AG04449 (cell line): Measurements from ENCODE around the gene HIGD1C.
"Not testable (repeated sequence)": the region's sequence is repeated elsewhere in the genome, so short reads cannot be mapped to it uniquely, and the experiment has no call there.

Source experiments
- CTCF ChIA-PET: fragments of 350-600 bp; formaldehyde crosslinking; extraction: SDS; loops from one replicate; lab custom pipeline; 2021; ENCODE audit warnings: antibody characterized with exemption; lab: Yijun Ruan, JAX
- POLR2A ChIA-PET: fragments of 400-600, 350-600 bp; formaldehyde crosslinking; extraction: SDS; loops from one replicate; lab custom pipeline; 2020; ENCODE audit warnings: antibody characterized with exemption, inconsistent platforms; lab: Yijun Ruan, JAX
- DNase-seq: peaks from one replicate; pipeline ENCODE4 v3.0.0-alpha.2; 2010; ENCODE audit warnings: low read depth, low spot score
- H3K4me3 ChIP-seq: 2 replicates; pipeline ENCODE4 v1.5.1; 2011; ENCODE audit warnings: low read depth, mild to moderate bottlenecking, control low read depth, low read length
- TF ChIP-seq, protein P1 (sequence below): IDR thresholded peaks from one replicate; pipeline ENCODE4 v1.5.1; 2011; ENCODE audit warnings: mild to moderate bottlenecking, moderate library complexity, low read length, control low read depth, inconsistent platforms; ENCODE audit not compliant: insufficient read depth; ENCODE audit errors: missing control alignments

The HIGD1C gene

DNA sequence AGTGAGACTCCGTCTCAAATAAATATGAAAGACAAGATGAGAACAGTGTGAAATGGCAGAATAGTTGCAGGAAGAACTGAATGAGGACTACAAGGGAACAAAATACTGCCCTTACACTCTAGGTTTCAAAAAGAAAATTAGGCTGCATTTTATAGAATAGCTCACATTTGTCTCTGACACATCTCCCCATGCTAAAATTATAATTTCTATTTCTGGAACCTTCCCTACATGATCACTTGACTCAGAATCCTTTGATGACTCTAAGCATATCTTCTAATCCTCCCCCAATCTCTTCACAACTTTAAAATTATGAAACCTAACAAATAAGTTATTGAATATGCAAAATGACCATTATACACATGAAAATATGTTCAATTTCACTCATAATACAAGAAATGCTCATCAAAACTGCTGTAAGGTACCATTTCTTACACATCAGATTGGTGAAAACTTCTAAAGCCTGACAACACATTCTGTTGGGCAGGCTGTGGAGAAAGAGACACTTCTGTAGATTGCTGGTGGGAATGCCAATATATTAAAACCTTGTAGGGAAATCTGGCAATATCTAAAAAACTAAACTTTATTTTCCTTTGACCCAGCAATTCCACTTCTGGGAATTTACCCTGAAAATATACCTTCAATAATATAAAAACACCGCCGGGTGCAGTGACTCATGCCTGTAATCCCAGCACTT lies 4.3 kb upstream of the HIGD1C start:
- POLR2A ChIA-PET = no interaction called here
- CTCF ChIA-PET = no interaction called here
- TF ChIP-seq, protein P1, sequence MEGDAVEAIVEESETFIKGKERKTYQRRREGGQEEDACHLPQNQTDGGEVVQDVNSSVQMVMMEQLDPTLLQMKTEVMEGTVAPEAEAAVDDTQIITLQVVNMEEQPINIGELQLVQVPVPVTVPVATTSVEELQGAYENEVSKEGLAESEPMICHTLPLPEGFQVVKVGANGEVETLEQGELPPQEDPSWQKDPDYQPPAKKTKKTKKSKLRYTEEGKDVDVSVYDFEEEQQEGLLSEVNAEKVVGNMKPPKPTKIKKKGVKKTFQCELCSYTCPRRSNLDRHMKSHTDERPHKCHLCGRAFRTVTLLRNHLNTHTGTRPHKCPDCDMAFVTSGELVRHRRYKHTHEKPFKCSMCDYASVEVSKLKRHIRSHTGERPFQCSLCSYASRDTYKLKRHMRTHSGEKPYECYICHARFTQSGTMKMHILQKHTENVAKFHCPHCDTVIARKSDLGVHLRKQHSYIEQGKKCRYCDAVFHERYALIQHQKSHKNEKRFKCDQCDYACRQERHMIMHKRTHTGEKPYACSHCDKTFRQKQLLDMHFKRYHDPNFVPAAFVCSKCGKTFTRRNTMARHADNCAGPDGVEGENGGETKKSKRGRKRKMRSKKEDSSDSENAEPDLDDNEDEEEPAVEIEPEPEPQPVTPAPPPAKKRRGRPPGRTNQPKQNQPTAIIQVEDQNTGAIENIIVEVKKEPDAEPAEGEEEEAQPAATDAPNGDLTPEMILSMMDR = no peak
- H3K4me3 ChIP-seq = no peak overlapping the region
- no peak for DNase-seq

- POLR2A ChIA-PET = no interaction called here
- CTCF ChIA-PET = no interaction called here
Measured at GRCh38 chr12:50948798-50949197, 3.5 kb upstream of the HIGD1C start.

GRCh38 chr12:50949801-50950302 lies 2.5 kb upstream of the HIGD1C start:
- TF ChIP-seq, protein P1 = no peak
- H3K4me3 ChIP-seq = no peak overlapping the region
- ChIA-PET POLR2A (no interaction called here), CTCF (interaction anchor here (1.2 kb wide), 1 partner anchor 24 kb away, joined by 4 read pairs; no protein-coding TSS in a partner anchor)
- DNase-seq = no peak

More at GRCh38 chr12:50948798-50949197, 3.5 kb upstream of the HIGD1C start:
- TF ChIP-seq, protein P1 = no peak
- no peak overlapping the region for H3K4me3 ChIP-seq
- DNase-seq = no peak

DNA sequence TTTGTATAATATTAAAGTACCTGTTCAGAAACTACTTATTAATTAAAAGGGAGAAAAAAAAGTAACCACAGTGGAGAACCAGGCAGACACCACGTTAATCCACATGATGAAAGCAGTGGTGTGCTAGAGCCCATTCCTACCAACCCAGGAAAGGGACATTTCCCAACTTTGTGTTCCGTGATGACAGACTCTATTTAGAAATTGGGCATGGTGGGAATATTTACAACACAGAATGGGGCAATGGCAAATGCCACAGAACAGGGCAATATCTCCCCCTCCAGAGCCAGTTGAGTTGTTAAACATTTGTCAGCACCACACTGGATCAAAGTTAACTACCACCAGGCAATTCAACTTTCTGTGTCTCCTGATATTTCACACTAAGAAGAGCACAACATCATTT lies 1.2 kb upstream of the HIGD1C start:
- DNase-seq = no peak
- CTCF ChIA-PET = no interaction called here
- POLR2A ChIA-PET = interaction anchor here (0.6 kb wide), 1 partner anchor 132 kb away, joined by 3 read pairs; no protein-coding TSS in a partner anchor
- no peak overlapping the region for H3K4me3 ChIP-seq
- TF ChIP-seq, protein P1 = no peak

- DNase-seq = no peak
- POLR2A ChIA-PET = no interaction called here
Measured at GRCh38 chr12:50953047-50953446, 703 bp downstream of the HIGD1C start.

DNA sequence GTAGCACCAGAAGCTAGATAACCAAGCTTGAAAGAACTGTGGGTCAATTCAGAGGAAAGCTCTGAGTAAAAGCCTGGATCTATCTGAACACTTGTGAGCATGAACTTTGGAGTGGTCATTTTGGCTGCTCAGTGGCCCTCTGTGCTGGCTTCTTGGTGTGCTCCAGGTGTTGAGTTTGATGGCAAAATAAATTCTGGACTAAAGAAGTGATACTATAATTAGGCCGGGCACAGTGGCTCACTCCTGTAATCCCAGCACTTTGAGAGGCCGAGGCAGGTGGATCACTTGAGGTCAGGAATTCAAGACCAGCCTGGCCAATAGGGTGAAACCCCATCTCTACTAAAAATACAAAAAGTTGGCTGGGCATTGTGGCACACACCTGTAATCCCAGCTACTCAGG lies 2.4 kb downstream of the HIGD1C start:
- H3K4me3 ChIP-seq, POLR2A ChIA-PET, DNase-seq: not testable (repeated sequence)
- CTCF ChIA-PET = interaction anchor here (1.2 kb wide), 1 partner anchor 10 kb away, joined by 3 read pairs; no protein-coding TSS in a partner anchor

More at GRCh38 chr12:50953047-50953446, 703 bp downstream of the HIGD1C start:
- TF ChIP-seq, protein P1 = no peak
- no peak overlapping the region for H3K4me3 ChIP-seq
- CTCF ChIA-PET = no interaction called here
